HG03060 (cell line): Measurements from ENCODE around the gene RASGRP1.

ENCODE experiments used
- ATAC-seq: cut with Tn5 transposase; IDR thresholded peaks from one replicate; pipeline ENCODE4 v1.9.1; 2021; ENCODE audit warnings: low read depth, moderate number of reproducible peaks; ENCODE audit not compliant: unreplicated experiment

Gene RASGRP1

DNA sequence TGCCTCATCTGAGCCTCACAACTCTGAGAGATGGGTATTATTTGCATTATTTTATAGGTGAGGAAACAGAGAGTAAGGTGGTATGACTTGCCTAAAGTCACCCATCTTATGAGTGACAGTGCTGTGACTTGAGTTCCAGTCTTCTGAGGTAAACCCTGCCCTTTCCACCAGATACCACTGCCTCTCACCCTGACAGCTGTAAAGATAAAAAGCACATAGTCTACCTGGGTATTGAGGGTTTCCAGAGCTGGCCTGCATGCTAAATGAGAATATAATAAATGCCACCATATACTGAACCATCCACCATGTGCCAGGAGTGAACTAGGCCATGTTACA is 25.6 kb downstream of the RASGRP1 start:
- ATAC-seq: no peak

DNA sequence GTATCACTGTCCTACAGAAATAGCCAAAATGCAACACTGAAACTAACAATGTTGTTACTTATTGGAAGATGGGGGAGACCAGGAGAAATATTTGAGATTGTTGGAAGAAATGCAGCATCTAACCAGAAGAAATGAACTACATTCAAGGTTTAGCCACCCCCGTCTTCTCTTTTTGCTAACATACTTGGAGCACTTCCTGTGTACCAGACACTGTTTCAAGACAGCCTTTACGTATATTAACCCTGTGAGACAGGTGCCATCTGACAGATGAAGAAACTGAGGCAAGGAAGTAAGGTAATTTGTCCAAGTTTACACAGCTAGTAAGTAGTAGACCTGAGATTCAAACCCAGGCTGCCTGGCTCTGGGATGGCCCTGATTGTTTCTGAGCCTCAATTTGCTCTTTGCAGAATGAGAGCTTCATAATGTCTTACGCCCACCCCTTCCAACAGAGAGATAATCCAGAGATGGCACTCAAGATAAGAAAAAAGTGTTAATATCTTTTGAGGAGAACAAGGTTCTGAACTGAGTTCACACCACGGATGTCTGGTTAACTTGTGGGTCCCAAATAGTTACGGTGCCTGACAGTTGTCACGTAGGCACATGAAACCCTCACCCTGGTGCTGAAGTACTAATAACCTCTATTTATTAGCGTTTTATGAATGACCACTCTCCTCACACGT is 26.1 kb downstream of the RASGRP1 start:
- no peak for ATAC-seq

DNA sequence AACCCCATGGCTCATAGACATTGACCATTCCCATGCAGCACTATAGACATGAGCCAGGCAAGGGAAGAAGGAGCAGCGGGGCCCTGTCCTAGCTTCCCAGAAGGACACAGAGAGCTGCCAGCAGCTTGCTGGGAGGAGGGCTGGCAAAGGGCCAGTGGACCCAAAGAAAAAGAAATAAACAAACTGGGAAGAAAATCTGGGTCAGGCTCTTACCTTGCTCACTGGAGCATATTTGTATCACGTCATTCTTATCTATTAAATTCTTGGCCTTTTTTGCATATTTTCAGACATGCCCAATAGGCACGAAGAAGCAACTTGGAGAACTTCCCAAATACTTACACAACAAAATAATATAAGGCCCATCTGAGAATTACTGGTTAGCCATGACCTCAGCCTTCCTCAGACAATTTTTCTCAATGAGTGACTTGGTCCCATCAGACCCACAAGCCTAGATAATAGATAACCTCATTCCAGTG is 28.4 kb downstream of the RASGRP1 start:
- ATAC-seq: no peak

DNA sequence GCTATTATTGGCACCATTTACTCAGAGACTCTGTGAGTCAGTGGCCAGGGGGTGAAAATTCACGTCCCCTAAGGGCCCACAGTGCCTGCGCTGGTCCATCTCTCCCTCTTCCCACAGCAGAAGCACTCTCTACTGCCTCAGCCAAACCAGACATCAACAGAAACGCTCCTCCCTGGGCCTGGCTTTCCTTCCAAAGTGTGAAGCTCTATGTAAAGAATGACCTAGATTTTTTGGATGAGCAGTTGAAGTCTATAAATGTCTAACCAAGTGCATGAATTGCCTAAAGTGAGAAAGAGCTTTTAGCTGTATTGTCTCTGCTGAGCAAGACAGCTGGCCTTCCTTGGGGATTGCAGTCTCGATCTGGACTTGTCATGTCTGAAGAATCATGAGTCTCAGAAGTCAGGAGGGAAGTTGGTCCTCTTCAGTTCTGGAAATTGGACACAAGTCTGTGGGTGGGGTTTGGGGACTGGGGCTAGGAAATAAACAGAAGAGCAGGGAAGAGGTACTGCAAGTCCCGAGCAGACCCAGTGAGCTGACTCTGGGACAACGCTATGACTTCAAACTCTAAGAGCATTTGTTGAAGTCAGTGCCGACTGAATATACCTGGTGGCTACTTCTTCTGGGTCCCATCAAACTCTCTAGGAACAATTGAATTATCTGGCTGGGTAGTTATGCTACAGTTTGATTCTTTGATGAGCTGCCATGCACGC is 29.0 kb downstream of the RASGRP1 start:
- ATAC-seq: no peak

DNA sequence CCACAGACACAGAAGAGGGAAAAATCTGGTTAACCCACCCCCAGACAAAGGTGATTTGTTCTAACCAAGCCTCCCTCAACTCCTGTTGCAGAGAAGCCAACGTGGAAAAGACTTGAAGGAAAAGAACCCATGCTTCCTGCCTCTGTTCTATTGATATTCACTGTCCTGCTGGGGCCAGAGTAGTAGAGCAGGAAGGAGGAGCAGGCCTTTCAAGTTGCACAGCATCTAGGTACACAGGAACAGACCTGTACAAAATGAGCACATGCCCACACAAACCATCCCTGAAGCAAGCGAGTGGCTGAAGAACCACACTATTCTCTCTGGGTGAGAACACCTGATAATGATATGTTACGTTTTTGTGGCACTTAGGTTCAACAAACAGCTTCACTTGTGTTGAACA is 29.9 kb downstream of the RASGRP1 start:
- no peak for ATAC-seq

DNA sequence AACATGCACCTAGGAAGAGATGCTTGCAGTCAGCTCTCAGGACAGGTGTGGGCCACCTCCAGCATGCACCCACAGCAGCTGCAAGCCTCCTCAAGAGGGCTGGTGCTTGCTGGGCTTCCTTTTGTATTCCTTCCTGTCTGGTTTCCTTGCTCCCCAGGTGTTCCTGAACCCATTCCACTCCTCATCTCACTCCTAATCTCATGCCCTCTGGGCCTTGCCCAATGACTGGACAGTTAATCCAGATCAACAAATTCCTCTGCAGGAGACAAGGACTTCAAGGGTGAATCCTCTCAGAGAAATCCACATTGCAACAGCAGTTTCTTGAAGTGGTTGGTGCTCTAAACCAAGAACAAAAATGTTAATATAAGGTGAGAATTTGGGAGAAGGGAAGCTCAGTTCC is 30.7 kb downstream of the RASGRP1 start:
- ATAC-seq: no peak

DNA sequence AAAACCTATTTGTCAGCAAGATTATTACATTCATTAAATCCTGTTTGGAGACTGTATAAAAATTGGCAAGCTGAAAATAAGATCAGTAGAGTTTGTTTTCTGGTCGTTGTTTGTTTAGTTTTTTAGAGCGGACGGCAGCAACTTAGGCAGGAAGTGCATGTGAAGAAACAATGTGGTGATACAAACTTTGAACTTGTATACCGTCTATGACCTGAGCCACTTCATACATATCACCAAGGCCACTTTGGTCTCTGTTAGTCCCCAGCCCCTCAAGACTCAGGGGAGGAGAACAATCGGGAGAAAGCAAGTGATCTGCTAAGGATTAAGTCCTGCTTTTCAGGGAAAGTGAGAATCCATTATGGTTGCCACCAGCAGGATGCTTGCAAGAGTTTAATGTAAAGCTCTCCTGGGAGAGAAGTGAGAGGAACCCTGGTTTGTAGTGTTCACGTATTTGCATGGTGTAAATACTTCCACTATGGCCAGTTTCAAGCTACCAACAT is 31.1 kb downstream of the RASGRP1 start:
- no peak for ATAC-seq

DNA sequence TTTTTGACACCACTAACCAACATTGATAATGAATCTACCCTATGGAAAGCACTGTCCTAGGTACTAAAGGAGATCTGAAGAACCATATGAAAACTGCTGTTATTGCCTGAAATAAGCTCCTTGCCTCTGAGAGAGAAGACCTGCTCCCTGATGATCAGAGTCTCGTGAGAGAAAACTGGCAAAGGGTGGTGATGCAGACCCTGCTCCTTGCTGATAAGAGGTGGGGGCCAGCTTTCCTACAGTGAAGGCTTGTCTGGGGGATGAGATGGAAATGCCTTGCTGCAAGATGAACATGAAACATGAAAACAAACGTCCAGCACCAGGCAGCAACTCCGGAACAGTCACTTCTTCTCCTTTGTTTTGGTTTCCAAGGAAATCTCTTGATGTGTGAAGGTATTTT is 31.9 kb downstream of the RASGRP1 start:
- no peak for ATAC-seq

DNA sequence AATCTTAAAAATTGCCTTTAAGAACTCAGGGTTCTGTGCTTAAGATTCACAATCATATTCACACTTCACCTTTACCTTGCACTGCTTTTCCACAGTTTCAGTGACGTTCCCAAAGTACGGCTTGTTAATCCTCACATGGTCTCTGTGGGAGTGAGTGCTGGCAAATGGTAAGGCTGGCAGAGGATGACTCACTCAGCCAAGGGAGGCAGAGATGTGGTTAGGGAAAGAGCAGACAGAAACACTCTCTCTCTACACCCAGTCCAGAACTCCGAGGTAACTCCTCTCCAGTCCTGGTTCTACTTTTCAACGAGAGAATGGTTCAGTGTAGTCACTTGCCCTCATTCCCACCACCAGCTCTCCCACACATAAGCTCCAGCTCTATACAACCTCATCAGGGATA is 33.1 kb downstream of the RASGRP1 start:
- ATAC-seq: no peak

DNA sequence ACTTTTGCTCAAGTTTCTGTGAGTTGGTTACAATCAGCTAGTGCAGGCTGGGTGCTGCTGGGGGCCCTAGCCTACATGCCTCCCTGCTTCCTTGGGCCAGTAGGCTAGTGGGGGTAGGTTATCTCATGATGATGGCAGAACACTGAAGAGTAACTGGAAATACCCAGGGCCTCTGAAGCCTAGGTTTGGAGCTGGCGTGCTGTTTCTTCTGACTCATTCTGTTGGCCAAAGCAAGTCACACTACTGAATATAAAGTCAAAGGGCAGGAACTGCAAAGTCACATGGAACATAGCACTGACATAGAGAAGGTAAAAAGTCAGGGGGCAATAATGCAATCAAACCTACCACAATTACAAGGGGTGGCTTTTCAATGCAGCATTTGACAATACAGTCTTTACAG is 34.5 kb downstream of the RASGRP1 start:
- ATAC-seq: no peak

DNA sequence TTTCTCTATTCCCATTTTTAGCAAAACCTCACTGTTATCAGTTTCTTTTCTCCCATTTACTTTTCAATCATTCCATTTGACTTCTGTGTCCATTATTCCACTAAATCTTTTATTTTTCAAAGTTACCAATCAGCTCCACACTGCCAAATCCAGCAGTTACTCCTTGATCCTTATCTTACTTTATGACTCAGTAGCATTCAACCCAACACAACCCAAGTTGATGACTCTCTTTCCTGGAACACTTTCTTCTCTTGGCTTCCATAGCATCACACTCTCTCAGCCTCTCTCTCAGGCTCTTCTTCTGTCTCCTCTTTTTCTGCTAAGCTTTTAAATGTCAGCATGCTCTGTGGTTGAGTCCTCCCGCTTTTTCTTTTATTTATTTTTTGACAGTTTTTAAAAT is 36.3 kb downstream of the RASGRP1 start:
- no peak for ATAC-seq

DNA sequence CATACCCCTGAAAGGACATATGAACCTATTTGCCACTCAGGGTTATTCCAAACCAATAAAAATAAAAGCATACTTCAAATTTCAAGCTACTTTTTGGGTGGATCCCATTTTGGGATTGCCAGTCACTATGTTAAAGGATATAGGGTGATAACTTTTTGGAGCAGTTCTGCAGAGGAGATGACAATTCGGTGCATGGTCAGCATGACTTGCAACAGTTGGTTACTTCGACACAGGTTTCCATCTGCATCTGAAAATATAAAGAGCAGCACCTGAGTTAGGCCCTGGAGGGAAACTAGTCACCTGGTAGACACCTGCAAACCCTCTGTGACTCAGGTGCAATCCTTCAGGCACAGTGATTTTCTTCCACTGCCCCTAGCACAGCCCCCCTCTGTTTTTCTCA is 38.5 kb downstream of the RASGRP1 start:
- no peak for ATAC-seq

DNA sequence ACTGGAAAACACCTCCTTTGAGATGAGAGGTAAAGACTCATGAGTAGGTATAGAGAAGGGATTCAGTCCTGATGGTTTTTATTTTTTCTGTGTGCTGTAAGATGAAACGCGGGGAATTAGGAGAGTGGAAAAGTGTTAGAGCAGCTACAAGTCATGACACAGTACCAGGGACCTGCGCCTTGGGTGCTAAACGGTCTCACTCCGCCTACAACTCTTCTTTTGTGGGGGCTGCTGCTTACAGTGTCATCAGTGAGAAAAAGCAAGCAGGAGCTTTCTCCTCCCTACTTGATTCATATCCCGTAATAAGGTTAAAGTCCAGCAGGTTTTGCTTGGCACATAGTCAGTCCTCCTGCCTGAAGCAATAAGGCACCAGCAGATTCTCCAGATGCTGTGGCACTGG is 39.1 kb downstream of the RASGRP1 start:
- ATAC-seq: no peak

DNA sequence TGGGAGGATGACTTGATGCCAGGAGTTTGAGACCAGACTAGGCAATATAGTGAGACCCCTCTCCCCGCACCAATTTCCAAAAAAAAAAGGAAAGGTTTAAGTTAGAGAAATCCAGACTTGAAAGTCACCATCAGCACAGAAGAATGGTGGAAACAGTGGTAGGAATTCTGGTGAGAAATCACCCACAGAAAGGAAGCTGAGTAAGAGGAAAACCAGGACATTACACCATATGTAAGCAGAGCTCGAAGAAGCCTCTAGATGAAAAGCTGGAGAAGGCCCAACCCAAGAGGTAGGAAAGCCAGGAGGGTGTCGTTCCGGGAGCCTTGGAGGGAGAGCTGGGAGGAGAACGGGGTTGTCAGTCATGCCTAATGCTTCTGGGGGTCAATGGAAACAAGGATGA is 40.5 kb downstream of the RASGRP1 start:
- ATAC-seq: no peak

DNA sequence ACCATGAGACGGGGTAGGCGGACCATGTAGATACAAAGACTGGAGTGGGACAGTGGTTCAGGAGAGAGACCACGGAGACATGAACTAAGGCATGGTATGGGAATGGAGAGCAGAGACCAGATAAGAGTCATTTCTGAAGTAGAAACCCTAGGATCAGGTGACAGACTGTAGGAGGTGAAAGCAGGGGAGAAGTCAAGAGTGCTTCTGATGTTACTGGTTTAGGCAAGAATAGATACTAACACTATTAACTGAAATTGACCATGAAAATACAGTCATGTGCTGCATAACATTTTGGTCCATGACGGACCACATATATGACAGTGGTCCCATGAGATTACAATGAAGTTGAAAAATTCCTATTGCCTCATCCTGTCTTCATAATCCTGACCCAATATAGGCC is 41.7 kb downstream of the RASGRP1 start:
- ATAC-seq: no peak

DNA sequence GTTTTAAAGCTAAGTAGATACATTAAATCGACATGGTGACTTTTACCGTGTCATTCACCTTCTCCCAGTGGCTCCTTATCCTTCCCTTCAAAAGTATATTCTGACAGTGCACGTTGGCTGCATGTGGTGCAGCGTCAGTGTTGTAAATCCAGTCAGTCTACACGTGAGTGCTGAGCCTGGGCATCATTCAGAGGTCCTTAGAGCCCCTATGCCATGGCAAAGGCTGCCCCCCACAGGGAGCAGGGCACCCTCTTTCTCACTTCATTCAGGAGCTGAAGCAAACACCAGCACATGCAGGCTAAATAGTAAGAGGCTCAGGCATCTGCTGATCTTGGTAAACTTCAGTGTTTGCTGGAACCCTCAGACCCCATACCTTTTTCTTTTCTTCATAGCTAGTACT is 43.3 kb downstream of the RASGRP1 start:
- ATAC-seq: no peak

DNA sequence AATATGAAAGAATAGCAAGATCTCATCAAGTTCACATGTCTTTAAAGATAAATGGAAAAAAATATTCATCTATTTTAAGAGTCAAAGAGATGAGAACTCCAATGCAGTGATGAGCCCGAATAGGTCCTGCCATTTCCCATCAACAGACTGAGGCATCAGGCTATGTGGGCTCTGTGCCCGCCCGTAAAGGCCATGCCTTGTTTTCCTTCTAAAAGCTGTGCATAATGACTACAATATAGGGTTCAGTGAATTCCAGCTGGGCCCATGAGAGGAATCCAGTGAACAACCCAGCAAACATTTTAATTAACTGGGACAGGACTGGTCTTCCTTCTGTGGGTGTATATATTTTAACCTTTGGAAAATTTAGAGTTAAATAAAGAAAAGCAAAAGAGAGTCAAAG is 44.6 kb downstream of the RASGRP1 start:
- ATAC-seq: no peak

DNA sequence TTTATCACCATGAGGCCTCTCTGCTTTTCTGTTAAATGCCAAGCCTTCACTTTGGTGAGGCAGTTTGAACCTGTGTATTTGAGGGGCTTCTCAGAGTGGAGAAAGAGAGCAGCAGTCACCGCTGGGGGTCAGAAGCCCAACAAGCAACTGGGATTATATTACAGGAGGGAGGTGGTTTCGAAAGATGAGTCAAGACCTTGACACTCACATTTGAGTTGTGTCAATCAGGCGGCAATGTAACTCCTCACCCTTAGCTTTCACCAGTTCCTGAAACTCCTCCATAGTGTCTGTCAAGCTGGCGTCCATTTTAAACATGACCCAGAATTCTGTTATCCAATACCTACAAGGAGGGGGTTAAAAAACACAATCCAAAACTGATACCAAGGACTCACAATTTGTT is 46.5 kb downstream of the RASGRP1 start:
- ATAC-seq: no peak

DNA sequence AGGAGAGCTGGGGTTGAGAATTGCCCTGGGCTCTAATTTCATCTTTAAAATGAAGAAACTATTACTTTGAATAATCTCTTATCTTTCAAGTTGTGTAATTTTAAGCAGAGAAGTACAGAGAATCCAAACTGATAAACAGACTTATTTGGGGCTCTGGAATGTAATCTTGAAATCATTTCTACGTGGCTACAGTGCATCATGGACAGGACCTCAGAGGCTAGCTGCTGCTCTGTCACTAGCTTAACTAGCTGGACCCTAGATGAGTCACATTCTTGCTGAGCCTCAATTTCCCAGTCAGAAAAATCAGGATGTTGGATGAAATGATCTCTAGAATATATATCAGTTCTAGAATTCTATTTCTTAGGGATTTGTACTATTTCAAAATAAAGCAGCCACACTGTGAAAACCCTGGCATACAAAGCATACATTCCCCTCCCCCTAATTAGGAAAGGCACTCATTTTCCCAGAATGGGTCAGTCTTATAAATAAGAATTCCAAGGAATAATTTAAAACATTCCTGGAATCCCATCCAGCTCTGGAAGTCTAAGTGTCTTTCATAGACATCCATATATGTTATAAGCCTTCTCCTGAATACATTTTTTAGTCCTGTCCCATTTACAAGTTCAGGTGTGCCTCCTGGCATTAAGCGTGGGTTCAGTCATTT is 47.2 kb downstream of the RASGRP1 start:
- ATAC-seq: no peak

DNA sequence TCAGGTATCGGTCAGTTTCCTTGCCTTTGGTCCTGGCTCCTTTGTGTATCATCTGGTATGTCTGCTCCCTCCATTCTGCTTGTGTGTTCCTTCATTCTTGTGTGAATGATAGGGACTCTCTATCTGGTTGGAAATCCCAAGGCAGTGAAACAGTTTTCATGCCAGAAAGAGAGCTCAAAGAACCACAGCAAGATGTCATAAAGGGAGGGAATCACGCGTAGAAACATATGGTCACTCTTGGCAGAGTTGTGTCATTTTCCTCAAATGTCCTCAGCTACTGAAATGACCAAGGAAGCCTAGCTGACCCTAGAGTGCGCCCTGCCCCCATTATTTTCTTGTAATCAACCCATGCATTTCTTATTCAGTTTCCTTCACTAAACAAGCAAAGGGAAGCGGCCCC is 48.0 kb downstream of the RASGRP1 start:
- ATAC-seq: no peak

DNA sequence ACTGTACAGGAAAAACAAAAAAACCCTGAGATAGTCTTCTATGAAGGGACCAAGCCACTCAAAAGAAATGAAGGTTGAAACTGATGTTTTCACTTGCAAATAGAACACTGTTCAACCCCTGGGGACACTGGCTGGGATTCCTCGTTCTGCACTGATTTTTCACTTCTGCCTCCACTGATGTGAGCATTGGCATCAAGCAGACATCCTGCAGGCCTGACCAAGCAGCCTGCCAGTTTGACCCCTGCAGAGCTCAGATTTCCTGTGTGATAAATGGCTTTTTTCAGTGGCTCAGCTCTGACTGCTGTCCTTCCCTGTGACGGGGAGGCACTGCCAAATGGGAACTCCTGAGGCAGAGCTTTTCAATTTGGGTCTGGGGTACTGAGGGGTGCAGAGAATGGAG is 50.0 kb downstream of the RASGRP1 start:
- ATAC-seq: no peak

DNA sequence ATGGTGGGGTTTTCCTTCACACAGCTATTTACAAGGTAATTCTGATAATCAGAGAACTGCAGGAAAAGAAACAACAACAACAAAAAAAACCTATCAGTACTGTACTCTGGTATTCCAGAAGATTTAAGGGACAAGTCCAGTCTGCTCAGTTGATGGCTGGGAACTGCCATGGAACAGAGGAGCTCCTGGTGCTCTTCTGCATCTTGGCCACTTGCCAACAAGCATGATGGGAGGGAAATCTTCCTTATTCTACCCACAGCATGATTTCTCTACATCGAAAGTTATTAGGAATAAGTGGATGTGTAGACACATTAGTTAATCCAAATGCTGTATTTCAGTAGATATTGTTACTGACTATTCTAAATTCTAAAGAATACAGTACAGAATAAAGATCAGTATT is 51.7 kb downstream of the RASGRP1 start:
- no peak for ATAC-seq
